Peyer's patch (tissue), 4 donors: ENCODE measurements around the gene NKX2-1.

Source experiments
- CTCF ChIP-seq, 6 experiments: fragments of 450-650 bp in 4 of 6; fragments of 200-600 bp in 2 of 6; sonication (generic) in 1 of 6; IDR thresholded peaks; one replicate each; pipeline ENCODE4 v1.5.1; 2017 to 2019; ENCODE audit warnings: antibody characterized with exemption in 6 of 6, mild to moderate bottlenecking in 3 of 6, moderate library complexity in 1 of 6
- POLR2A ChIP-seq, 2 donors: fragments of 450-650 bp; IDR thresholded peaks; one replicate each; pipeline ENCODE4 v1.5.1; 2017; ENCODE audit warnings: antibody characterized with exemption in 2 of 2, mild to moderate bottlenecking in 2 of 2, moderate library complexity in 2 of 2

- no peak for TF ChIP-seq CTCF (IDR thresholded peaks at IDR 0.05)
- no peak for TF ChIP-seq POLR2A (IDR thresholded peaks at IDR 0.05)
These were observed 11.5 kb downstream of the NKX2-1 start for GRCh38 chr14:36508418-36509068.
